Neural cell (in vitro differentiated cells): Measurements from ENCODE around the gene STAC3. TPM values are rescaled to one million over a fixed set of nuclear protein-coding genes. Genes with fewer than 3 reads are reported as not detected.
"Not testable (repeated sequence)": the region's sequence is repeated elsewhere in the genome, so short reads cannot be mapped to it uniquely, and the experiment has no call there.

Source experiments
- H2AFZ ChIP-seq: fragments of 200-600, 300-800 bp; sonication (generic), shearing (Covaris generic); 2 replicates; pipeline ENCODE4 v1.6.0; 2014; ENCODE audit warnings: low read depth, mild to moderate bottlenecking, antibody characterized with exemption, low read length, moderate library complexity
- H3F3A ChIP-seq: fragments of 200-600 bp; shearing (Covaris generic); 2 replicates; pipeline ENCODE4 v1.6.1; 2016; ENCODE audit warnings: mild to moderate bottlenecking, moderate library complexity, mixed read lengths, antibody characterized with exemption, low read length; ENCODE audit not compliant: insufficient read depth, poor library complexity, severe bottlenecking
- H3K27ac ChIP-seq: fragments of 200-600, 300-800 bp; sonication (generic), shearing (Covaris generic); 2 replicates; pipeline ENCODE4 v1.5.1; 2014; ENCODE audit warnings: mild to moderate bottlenecking, low read length, moderate library complexity
- H3K27me3 ChIP-seq: fragments of 300-800, 200-600 bp; sonication (generic), shearing (Covaris generic); 2 replicates; pipeline ENCODE4 v1.6.0; 2014; ENCODE audit warnings: mild to moderate bottlenecking, low read depth, low read length, moderate library complexity; ENCODE audit not compliant: insufficient read depth
- H3K36me3 ChIP-seq: fragments of 300-800, 200-600 bp; sonication (generic), shearing (Covaris generic); 2 replicates; pipeline ENCODE4 v1.5.1; 2014; ENCODE audit warnings: mild to moderate bottlenecking, antibody characterized with exemption, low read length, moderate library complexity; ENCODE audit not compliant: insufficient read depth
- H3K4me2 ChIP-seq: fragments of 300-800, 200-600 bp; sonication (generic), shearing (Covaris generic); 2 replicates; pipeline ENCODE4 v1.6.0; 2014; ENCODE audit warnings: mild to moderate bottlenecking, low read length
- H3K4me3 ChIP-seq: fragments of 300-800, 200-600 bp; sonication (generic), shearing (Covaris generic); 2 replicates; pipeline ENCODE4 v1.5.1; 2014; ENCODE audit warnings: mild to moderate bottlenecking, low read length, moderate library complexity
- H3K79me2 ChIP-seq: fragments of 200-600 bp; shearing (Covaris generic); replicated peaks from 2 replicates; pipeline ENCODE4 v1.6.0; 2014; ENCODE audit warnings: mild to moderate bottlenecking, low read length, moderate library complexity; ENCODE audit not compliant: insufficient read depth
- H3K9ac ChIP-seq: fragments of 300-800, 200-600 bp; sonication (generic), shearing (Covaris generic); 2 replicates; pipeline ENCODE4 v1.6.1; 2016; ENCODE audit warnings: mild to moderate bottlenecking, low read length, mixed read lengths
- H3K9me2 ChIP-seq: fragments of 200-600 bp; shearing (Covaris generic); 2 replicates; pipeline ENCODE4 v1.6.1; 2016; ENCODE audit warnings: mild to moderate bottlenecking, low read length, mixed read lengths; ENCODE audit not compliant: insufficient read depth
- H3K9me3 ChIP-seq: fragments of 200-600, 300-800 bp; sonication (generic), shearing (Covaris generic); 2 replicates; pipeline ENCODE4 v1.6.1; 2016; ENCODE audit warnings: mild to moderate bottlenecking, mixed run types, low read length, moderate library complexity, mixed read lengths
- H4K20me1 ChIP-seq: fragments of 200-600 bp; shearing (Covaris generic); 2 replicates; pipeline ENCODE4 v1.6.1; 2016; ENCODE audit warnings: mild to moderate bottlenecking, mixed run types; ENCODE audit not compliant: insufficient read depth
- EP300 ChIP-seq: fragments of 450-650 bp; conservative IDR thresholded peaks from 2 replicates; pipeline ENCODE4 v1.6.1; 2014; ENCODE audit warnings: antibody characterized with exemption, mild to moderate bottlenecking, moderate library complexity; ENCODE audit not compliant: poor library complexity, severe bottlenecking
- EZH2 ChIP-seq: fragments of 200-600, 300-800 bp; shearing (Covaris generic), sonication (generic); IDR thresholded peaks from 2 replicates; pipeline ENCODE4 v1.6.1; 2014; ENCODE audit warnings: antibody characterized with exemption, low read length, borderline replicate concordance, mild to moderate bottlenecking; ENCODE audit not compliant: insufficient read depth, poor library complexity, severe bottlenecking
- POLR2AphosphoS5 ChIP-seq: IDR thresholded peaks from 2 replicates; pipeline ENCODE4 v1.6.1; 2012
- RAD21 ChIP-seq: fragments of 450-650 bp; conservative IDR thresholded peaks from 2 replicates; pipeline ENCODE4 v1.6.1; 2014; ENCODE audit warnings: antibody characterized with exemption, mild to moderate bottlenecking, moderate library complexity
- SMC3 ChIP-seq: fragments of 450-650 bp; conservative IDR thresholded peaks from 2 replicates; pipeline ENCODE4 v1.6.1; 2014; ENCODE audit warnings: antibody characterized with exemption, mild to moderate bottlenecking, moderate library complexity; ENCODE audit not compliant: poor library complexity
- TAF1 ChIP-seq: IDR thresholded peaks from 2 replicates; pipeline ENCODE4 v1.6.1; 2012; ENCODE audit warnings: low read depth
- polyA plus RNA-seq: library from polyadenylated mRNA; depleted of rRNA; stranded (reverse); fragments of >200 nt; gene quantifications from 2 replicates; pipeline ENCODE4 v1.2.3, GENCODE V29; 2014
- TF ChIP-seq, protein P1 (sequence below): IDR thresholded peaks from 2 replicates; pipeline ENCODE4 v1.6.1; 2012; ENCODE audit warnings: borderline replicate concordance

Gene STAC3
- polyA plus RNA-seq, 1 donor from 2014 or later: 1.3 TPM

DNA sequence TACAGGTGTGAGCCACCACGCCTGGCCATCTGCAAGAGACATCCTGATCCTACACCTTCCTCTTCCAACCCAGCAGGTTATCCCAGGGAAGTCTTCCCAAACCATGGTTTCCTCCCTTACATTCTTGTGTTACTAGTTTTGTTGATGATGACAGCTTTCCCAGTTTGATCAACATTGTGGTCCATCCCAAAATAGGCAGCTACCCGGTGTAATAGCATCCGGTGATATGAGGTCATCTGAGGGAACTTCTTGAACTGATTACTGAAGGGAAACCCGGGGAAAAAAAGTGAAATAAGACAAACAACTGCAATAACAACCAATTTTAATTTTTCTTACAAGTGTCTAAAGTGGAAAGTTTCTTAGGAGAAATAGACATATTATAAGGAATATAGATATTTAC, 45.3 kb upstream of the STAC3 start (continued):
- TF ChIP-seq, protein P1, sequence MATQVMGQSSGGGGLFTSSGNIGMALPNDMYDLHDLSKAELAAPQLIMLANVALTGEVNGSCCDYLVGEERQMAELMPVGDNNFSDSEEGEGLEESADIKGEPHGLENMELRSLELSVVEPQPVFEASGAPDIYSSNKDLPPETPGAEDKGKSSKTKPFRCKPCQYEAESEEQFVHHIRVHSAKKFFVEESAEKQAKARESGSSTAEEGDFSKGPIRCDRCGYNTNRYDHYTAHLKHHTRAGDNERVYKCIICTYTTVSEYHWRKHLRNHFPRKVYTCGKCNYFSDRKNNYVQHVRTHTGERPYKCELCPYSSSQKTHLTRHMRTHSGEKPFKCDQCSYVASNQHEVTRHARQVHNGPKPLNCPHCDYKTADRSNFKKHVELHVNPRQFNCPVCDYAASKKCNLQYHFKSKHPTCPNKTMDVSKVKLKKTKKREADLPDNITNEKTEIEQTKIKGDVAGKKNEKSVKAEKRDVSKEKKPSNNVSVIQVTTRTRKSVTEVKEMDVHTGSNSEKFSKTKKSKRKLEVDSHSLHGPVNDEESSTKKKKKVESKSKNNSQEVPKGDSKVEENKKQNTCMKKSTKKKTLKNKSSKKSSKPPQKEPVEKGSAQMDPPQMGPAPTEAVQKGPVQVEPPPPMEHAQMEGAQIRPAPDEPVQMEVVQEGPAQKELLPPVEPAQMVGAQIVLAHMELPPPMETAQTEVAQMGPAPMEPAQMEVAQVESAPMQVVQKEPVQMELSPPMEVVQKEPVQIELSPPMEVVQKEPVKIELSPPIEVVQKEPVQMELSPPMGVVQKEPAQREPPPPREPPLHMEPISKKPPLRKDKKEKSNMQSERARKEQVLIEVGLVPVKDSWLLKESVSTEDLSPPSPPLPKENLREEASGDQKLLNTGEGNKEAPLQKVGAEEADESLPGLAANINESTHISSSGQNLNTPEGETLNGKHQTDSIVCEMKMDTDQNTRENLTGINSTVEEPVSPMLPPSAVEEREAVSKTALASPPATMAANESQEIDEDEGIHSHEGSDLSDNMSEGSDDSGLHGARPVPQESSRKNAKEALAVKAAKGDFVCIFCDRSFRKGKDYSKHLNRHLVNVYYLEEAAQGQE: no peak

DNA sequence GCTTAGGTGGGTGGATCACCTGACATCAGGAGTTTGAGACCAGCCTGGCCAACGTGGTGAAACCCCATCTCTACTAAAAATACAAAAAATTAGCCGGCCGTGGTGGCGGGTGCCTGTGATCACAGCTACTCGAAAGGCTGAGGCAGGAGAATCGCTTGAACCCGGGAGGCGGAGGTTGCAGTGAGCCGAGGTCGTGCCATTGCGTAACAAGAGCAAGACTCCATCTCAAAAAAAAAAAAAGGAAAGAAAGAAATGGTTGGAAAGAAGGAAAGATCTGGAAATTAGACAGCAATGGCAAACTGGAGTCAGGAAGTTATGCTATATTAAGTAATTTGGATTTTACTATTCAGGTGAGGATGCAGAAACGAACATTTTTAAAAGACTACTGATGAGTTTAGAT, 31.1 kb upstream of the STAC3 start:
- H2AFZ ChIP-seq, H4K20me1 ChIP-seq, H3K36me3 ChIP-seq, H3K9me2 ChIP-seq, H3F3A ChIP-seq, H3K4me3 ChIP-seq, H3K9me3 ChIP-seq, H3K79me2 ChIP-seq, H3K27me3 ChIP-seq, H3K27ac ChIP-seq, H3K4me2 ChIP-seq, H3K9ac ChIP-seq: not testable (repeated sequence)

DNA sequence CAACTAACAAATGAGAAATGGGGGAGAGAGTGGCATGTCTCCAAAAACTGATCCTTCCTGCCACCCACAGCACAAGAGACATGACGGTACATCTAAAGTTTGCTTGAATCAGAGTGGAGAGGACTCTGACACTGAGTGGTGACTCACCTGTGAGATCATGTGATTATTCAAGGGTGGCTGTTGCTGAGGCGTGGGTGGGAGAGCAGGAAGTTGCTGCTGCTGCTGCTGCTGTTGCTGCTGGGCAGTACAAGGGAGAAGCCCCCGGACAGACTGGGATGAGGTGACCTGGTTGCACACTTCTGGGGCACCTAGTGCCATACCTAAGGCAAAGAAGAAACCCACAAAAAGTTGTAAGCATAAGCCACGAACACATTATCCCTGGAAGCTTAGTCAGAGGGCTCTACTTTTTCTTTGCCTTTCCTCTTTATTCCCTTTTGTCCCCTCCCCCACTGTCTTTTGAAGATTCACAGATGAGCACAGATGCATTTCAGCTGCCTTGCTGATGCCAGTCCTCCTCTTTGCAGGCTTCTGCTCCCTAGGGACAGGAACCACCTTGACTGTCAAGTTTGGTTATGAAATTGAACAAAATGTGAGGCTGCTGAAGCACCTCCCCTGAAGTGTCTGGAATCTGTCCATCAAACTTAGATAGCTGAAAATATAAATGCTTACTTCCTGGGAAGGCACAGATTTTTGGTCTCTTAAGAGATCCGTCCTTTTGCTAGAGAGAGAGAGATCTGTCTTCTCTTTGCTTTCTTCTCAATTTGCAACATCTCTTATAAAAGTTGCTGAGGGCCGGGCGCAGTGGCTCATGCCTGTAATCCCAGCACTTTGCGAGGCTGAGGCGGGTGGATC, 29.4 kb upstream of the STAC3 start:
- no peaks in the 10 kb centered on the region for H3K9me2 ChIP-seq
- no peaks in the 10 kb centered on the region for H3K36me3 ChIP-seq
- H3K27me3 ChIP-seq: no peaks in the 10 kb centered on the region
- no peak overlapping the region for H3K9ac ChIP-seq
- H3K27ac ChIP-seq: no peak overlapping the region
- H3K4me3 ChIP-seq: peak overlapping the region; percentile 3
- TF ChIP-seq POLR2AphosphoS5 (no peak), EP300 (no peak), TAF1 (no peak), RAD21 (no peak), EZH2 (no peak), SMC3 (no peak)
- TF ChIP-seq, protein P1: no peak
- no peaks in the 10 kb centered on the region for H3F3A ChIP-seq
- no peak overlapping the region for H3K4me2 ChIP-seq
- no peak overlapping the region for H2AFZ ChIP-seq
- H3K9me3 ChIP-seq: no peaks in the 10 kb centered on the region
- H3K79me2 ChIP-seq: no peaks in the 10 kb centered on the region
- H4K20me1 ChIP-seq: no peaks in the 10 kb centered on the region
